HG03159 (cell line): ENCODE measurements around the gene PPP1CA.

Experiments
- ATAC-seq: cut with Tn5 transposase; IDR thresholded peaks from one replicate; pipeline ENCODE4 v1.9.1; 2021; ENCODE audit warnings: mild to moderate bottlenecking, moderate library complexity; ENCODE audit not compliant: unreplicated experiment

PPP1CA gene

GRCh38 chr11:67387518-67387917, 14.1 kb downstream of the PPP1CA start:
- ATAC-seq: no peak

DNA sequence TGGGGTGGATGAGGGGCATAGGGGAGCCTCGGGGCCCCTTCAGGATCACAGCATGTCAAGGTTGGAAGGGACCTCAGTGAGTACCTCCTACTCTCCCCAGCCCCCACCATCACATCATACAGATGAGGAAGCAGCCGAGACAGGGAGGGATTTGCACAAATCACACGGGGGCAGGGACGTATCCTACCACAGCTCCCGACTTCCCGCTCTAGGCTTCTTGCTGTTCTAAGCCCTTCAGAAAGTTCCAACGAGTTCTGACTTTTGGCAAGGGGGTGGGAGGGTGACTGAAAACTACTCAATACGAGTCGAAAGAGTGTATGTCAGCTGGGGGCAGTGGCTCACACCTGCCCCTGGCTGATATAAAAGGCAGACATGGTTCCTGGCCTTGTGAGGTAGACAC, 14.6 kb downstream of the PPP1CA start:
- ATAC-seq: no peak

DNA sequence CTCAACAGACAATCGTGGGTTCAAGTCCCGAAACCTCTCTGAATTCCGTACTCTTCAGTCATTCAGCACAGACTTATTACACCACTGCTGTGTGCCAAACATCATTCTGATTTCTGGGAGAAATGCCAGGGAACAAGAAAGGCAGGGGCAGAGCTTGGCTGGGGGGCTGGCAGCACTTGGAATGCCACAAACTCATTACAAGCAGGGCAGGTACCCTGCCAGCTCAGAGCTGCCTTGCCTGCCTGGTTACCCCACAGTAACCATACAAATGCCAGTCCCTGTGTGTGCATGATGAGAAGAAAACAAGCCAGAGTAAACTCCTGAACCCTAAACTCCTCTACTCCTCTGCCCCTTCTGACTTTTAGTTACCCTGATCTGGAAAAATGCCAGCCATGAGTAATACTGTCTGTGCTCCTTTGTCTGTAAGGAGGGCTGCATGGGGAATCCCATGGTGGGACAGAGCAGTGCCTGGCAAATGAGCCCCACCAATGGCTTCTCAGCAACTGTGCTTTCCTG, 16.7 kb downstream of the PPP1CA start:
- ATAC-seq: no peak

DNA sequence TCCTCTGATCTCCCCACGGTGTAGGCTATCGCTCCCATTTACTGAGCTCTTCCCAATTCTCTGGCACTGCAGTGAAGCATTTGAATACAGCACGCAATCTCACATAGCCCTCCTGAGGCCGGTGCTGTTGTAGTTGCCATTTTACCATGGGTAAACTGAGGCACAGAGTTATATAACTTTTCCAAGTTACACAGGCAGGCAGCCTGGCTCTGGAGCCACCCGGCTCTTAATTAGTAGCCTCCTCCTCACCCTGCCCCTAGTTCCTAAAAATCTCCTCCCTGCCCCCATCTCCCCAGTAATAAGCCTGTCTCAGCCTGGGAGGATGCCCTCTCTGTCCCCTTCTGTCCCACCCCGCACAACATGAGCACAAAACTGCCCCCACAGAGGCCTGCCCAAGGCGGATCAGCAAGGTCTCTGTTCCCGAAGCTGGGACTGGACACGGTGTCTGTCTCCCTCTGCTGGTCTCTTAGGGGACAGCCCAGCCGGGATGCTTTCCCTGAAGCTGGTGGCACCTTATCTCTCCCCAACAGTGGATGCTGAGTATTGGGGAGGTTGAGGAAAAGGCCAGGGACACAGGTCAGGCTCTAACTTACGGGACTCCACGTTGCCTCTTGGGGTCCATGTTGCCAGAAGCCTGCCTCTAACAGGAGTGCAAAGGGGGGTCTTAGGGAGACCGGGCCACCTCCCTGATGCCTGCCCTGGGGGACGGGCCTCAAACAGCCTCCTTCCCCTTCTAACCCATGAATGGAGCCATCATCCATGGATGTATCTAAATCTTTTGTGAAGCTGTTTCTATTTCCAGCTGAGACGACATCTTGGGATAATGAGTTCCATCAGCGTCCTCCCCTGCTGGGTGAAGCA, 19.2 kb downstream of the PPP1CA start:
- no peak for ATAC-seq

GRCh38 chr11:67381244-67381972, 20.2 kb downstream of the PPP1CA start:
- no peak for ATAC-seq

DNA sequence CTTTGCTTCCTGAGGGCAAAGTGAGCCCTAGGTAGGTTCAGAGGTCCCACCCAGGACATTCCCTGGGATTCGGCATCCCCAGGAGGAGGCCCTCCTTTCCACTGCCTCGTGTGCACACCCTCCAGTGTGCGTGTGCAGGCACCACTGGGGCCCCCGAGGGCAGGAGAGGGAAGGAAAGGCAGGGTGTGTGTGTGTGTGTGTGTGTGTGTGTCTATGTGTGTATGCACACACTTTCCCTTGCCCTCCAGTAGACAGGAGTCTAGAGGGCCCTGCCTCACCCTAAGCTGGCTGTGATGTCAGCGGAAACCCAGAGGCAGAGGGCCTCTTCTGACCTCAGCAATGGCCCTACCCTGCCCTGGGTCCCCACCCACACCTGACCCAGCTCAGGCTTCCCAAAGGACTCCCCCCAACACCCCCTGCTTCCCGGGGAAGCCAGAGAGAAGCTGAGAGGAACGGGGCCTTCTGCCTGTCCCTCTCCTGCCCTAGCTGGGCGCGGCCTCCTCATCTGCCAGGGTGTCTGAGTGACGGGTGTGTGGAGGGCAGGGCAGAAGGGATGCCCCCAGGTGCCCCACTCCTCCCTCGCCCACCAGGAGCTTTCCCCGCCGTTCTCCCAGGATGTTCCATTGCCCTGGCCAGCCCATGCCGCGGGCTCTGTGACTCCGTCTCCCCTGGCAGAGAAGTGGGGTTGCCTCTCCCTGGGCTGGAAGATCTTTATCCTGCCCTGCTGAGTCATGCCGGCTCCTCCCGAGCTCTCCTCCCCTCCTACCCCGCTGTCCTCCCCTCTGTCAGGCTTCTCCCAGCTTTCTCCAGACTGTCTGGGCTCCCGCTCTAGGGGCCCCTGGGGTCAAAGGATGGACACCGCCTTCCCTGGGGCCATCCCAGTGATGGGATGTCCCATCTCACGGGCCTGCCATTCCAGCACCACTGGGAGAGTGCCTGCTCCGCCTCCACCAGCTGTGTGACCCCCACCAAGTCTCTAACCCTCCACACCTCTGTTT, 22.3 kb downstream of the PPP1CA start:
- ATAC-seq: no peak

DNA sequence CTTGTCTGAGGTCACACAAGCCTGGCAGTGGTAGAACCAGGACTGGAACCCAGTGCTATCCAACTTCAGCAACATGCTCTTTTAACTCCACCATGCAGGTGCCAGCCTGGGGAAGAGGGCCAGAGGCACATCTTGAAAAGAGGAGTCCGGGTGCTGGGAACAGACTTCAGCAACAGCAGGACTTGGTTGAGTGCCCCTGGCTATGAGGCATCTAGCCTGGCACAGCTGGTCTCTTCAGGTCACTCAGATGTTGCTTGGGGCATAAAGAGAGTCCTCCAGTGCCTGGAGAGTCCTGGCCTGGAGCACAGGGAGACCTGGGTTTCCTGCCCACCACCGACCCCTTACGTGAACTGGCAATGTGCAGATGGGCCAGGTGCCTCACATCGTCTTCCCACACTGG, 23.1 kb downstream of the PPP1CA start:
- no peak for ATAC-seq

GRCh38 chr11:67376873-67377808, 24.5 kb downstream of the PPP1CA start:
- ATAC-seq: no peak

DNA sequence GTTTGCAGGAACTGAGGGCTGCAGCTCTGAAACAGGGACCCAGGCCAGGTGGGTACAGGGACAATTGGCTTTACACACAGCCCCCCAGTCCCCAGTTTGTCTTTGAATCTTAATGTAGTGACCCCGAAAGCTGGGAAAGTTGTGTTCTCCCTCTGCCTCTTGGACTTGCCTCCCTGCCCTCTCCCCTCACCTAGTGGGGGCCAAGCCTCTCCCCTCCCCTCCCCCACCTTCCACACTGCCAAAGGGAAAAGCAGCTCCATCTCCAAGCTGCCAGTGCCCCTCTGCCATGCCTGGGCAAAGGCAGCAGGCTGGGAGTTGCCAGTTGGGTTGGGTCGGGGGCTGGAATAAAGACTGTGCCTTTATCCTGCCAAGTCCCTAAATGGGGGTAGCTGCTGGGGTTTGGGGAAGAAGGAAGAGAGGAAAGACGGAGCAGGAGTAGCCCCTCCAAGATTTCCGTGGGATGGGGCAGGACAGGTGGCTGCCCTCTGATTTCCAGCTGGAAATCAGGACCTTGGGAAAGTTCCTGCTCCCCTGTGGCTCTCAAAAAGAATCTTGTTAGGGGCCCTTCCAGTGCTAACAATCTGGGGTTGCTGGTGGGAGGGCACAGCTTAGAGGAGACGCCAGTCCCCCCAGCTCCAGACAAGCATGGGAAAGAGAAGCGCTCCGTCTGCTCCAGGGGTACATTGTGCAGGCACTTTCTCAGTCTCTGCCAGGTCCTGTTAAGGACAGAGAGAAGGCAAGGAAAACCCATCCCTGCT, 25.4 kb downstream of the PPP1CA start:
- ATAC-seq: no peak

DNA sequence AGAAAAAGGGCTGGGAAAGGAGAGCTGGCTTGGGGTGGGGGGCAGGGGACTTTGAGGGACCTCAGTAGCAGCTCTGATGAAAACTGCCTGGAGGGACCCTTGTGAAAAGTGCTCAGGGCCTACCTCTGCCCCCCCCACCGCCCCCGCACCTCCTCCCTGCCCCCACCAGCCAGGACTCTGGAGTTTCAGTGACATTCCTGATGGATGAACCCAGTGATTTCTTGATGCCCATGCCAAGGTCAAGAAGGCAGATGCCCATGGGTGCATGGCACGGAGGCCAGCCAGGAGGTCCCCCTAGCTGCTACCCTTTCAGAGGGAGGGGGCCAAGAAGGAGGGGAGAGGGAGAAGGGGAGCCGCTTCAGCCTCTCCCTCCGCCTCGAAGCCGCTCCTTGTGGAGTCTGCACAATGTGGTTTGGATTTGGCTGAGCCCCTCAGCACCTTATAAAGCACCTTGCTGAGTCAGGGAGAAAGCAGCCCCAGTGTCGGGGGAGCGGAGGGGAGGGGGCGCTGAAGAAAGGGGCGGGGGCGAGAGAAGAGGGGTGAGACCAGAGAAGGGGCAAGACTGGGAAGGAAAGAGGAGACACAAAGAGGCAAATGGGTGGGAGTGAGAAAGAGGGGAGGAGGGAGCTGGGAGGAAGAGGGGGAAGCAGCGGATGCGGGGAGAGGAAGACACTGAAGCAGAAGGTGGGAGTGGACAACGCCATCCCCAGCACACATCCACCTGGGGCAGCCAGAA, 26.2 kb downstream of the PPP1CA start:
- ATAC-seq: no peak

- no peak for ATAC-seq
Observed at GRCh38 chr11:67374571-67375281, 26.9 kb downstream of the PPP1CA start.

DNA sequence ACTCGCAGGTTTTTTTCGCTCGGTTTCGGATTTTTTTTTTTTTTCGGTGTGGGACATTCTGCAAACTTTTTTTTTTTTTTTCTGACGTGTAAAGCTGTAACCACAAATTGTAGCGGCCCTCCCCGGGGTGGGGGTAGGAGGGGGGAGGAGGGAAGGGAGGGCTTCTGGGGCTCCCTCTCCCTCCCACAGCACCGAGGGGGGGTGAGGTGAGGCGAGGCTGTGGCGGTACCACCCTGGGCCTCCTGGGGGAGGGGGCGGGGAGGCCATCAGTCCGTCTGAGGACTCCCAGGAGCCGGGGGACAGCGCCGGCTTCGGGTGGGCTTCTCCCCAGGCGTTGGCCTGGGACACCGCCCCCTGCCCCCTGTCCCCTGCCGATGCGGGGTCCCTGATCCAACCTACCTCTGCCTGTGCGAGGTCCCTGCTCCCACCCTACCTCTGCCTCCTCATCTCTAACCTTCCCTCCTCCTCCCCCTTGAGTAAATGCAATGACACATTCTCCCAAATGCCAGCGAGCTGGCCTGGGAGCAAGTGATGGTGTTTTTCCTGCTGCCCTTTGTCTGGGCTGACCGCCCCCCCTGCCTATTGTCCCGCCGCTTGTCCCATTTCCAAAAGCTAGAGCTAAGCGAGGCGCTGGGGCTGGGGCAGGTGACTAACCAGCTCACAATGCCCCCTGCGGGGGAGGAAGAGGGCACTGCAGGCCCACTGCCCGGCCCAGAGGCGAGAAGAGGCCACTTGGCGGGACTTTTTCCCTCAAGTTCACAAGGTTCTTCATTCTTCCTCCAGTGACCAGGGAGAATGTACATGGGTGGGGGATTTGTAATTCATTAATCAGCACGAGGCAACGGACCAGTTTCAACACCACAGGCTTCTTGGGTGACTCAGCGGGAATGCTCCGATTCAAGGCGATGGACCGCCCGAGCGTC, 27.7 kb downstream of the PPP1CA start:
- no peak for ATAC-seq

DNA sequence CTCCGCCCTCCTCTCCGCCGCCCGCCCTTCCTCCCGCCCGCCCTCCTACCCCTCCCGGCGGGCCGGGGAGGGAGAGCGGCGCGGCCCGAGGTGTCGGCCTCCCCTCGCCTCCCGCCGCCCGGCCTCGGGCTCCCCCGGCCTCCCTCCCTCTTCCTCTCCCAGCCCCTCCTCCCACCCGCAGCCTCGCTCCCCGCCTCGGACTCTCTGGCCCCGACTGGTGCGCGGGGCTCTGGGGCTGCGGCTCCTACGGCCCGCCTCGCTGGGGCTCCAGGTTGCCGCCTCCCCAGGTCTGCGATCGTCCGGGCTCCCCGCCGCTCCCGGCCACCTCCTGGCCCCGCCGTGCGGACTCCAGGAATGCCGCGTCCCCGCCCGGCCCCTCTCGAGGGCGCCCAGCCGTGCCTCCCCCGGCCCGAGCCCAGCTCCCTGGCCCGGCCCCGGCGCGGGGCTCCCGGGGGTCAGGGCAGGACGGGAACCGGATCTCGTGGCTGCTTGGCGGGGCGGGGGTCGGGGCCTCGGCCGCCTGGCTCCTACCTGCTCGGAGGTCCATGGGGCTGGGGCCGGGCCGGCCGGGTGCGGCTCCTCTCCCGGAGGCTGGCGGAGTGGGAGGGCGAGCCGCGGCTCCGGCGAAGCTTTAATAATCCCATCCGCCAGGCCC, 28.5 kb downstream of the PPP1CA start, which contains the start of gene CLCF1:
CLCF1 (minus strand) TSS at position 606 of the 655 bp plus-strand sequence; CDS start at position 547, 59 bp downstream.
- ATAC-seq: no peak

DNA sequence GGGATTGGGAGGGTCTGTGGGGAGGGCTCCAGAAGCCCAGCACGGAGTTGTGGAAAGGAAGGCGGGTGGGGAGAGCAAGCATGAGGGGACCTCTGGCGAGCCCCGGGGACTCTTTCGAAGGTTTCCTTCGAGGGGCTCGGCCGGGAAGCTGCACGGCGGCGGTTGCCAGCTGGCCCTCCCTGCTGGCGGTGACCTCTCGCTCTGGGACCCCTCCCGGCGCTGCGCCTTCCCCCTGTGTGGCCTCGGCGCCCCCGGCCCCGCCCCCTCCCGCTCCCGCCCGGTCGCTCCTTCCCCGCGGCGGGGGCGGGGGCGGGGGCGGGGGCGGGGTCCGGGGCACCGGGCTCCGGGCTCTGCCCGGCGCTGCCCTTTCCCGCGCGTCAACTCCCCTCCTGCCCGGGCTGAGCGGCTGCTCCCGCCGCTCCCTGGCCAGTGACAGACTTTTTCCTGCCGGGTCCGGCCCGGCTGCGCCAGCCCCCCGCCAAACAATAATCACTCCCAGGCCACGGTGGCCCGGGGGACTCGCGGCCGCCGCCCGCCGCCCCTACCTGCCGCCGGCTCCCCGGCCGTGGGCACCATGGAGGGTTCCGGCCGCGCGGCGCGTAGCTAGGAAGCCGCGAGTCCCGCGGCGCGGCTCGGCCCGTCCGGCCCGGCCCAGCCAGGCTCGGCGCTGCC, 29.2 kb downstream of the PPP1CA start:
- ATAC-seq: no peak

DNA sequence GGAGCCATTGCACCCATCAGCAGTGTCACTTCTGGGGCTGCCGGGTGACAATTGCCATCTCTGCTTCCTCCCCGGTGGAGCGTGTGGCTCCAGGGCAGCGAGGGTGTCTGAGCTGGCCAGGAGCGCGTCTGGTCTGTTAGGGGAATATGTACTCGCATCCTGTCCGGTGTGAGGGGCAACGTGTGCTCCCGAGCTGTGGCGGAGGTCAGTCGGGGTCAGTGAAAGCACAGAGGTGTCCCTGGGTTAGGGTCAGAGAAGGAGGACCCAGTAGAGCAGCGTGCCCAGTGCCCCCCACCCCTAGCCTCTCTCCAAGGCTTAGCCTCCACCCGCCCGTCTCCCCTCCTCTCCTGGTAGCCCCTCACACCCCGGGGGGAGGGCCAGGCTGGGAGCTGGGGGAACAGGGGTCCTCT, 29.7 kb downstream of the PPP1CA start:
- ATAC-seq: no peak
